ENCODE results near the gene FAM50B. TPM values are rescaled to one million over a fixed set of nuclear protein-coding genes. Genes with fewer than 3 reads are reported as not detected.

Gene FAM50B
- total RNA-seq, 1 experiment from 2014 or later = 0.48 TPM

DNA sequence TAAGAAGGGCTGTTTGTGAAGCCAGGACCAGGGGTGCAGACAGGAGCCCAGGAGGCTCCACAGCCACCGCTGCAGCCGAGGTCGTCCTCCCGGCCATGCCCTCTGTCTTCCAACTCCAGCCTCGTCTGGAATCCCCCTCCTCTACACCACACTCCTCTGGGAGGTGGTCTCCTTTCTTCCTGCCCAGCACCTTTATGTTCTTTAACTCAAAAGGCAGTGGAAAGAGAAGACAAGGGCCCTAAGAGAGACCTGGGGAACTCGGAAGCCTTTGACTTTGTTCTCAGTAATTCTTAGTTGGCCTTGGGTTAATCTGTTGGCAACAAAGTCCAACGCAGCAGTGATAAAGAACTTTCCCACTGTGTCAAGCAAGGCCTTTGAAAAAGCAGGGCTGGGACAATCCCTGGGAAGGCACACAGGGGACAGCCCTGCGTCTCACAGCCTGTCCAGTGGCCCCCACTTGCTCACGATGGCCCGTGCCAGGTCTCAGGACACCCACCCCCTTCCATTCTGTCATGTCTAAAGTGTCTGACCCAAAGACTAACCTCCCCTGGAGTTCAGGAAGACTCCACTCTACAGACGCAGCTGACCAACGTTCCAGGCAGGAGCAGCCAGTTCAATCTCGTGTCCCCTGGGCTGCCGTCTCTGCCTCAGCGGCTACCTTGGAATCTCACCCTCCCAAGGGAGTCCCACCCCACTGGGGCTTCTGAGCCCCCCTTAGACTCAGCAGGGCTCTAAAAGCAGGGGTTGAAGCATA, 42.8 kb upstream of the FAM50B start:
- Histone ChIP-seq H3K4me2 (ENCODE audit: low read depth, low read length, poor library complexity, severe bottlenecking) (no peak overlapping the region), H2AFZ (ENCODE audit: low read length) (no peak overlapping the region), H3K27ac (ENCODE audit: low read length) (no peak overlapping the region), H3K4me1 (ENCODE audit: low read length) (no peaks in the 10 kb centered on the region), H3K4me3 (ENCODE audit: low read length) (no peak overlapping the region), H3K79me2 (ENCODE audit: low read length) (no peaks in the 10 kb centered on the region), H3K9me2 (replicated peaks; ENCODE audit: insufficient read depth, low read length) (no peaks in the 10 kb centered on the region), H3K9ac (ENCODE audit: low read length) (no peak overlapping the region), H3K36me3 (ENCODE audit: insufficient read depth, low read length) (no peaks in the 10 kb centered on the region), H3K27me3 (ENCODE audit: low read length) (no peaks in the 10 kb centered on the region), H4K20me1 (ENCODE audit: insufficient read depth, low read depth, low read length) (no peaks in the 10 kb centered on the region), H3K9me3 (ENCODE audit: low read length) (no peaks in the 10 kb centered on the region)
- no peak for DNase-seq

DNA sequence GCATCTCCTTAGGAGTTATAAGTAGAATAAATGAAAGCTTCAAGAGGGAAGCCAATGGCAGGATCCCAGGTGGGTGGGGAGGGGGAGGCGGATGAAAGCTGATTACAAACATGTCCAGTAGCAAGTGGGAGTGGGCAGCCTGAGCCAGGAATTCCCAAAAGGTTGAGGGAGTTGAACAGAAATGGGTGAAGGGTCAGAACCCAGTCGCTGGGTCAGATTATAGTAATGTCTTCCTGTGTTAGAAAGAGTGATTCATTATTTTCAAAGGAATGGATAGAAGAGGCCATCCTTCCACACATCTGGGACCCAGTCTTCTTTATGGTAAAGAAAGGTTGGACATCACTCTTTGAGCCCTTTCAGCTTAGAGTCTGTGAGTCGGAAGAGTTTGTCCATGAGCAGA, 41.0 kb upstream of the FAM50B start:
- no peak overlapping the region for H3K4me3 ChIP-seq (ENCODE audit: low read length)
- no peak overlapping the region for H3K9ac ChIP-seq (ENCODE audit: low read length)
- H2AFZ ChIP-seq (ENCODE audit: low read length) = no peak overlapping the region
- no peaks in the 10 kb centered on the region for H3K9me3 ChIP-seq (ENCODE audit: low read length)
- H3K36me3 ChIP-seq (ENCODE audit: insufficient read depth, low read length) = no peaks in the 10 kb centered on the region
- no peak overlapping the region for H3K4me2 ChIP-seq (ENCODE audit: low read depth, low read length, poor library complexity, severe bottlenecking)
- no peaks in the 10 kb centered on the region for H4K20me1 ChIP-seq (ENCODE audit: insufficient read depth, low read depth, low read length)
- no peaks in the 10 kb centered on the region for H3K4me1 ChIP-seq (ENCODE audit: low read length)
- H3K79me2 ChIP-seq (ENCODE audit: low read length) = no peaks in the 10 kb centered on the region
- no peaks in the 10 kb centered on the region for H3K9me2 ChIP-seq (replicated peaks; ENCODE audit: insufficient read depth, low read length)
- no peak overlapping the region for H3K27ac ChIP-seq (ENCODE audit: low read length)
- no peaks in the 10 kb centered on the region for H3K27me3 ChIP-seq (ENCODE audit: low read length)
- no peak for DNase-seq

DNA sequence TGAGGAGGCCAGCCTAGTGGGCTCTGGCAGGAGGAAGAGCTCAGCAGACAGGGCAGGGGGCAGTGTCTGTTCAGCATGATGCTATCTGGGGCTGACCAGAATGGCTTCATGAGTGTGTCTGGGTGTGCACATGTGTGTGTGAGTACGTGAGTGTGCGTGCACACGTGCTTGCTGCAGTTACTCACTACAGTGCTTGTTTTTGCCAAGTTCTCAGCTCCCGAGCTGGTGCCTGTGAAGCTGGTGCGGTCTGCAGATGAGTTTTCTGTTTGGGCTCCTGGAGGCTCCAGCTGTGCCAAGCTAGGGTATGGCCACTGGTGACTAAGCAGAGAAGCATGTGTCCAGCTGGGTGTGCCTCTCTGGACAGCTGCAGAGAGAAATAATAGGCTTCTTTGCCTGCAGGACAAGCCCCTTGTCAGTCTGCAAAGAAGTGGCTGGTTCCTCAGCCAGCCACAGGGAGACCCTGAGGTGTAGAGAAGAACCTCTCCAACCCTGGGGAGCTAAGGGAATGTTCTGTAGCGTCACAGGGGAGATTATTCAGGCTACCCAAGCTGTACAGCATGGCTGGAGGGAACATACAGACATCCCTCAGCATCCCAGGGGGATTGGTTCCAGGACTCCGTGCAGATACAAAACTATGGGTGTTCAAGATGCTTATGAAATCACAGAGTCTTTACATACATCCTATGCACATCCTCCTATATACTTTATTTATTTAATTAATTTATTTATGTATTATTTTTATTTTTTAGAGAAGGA, 40.2 kb upstream of the FAM50B start:
- no peak overlapping the region for H3K4me3 ChIP-seq (ENCODE audit: low read length)
- no peaks in the 10 kb centered on the region for H3K9me2 ChIP-seq (replicated peaks; ENCODE audit: insufficient read depth, low read length)
- no peak for DNase-seq
- no peak overlapping the region for H3K9ac ChIP-seq (ENCODE audit: low read length)
- no peaks in the 10 kb centered on the region for H4K20me1 ChIP-seq (ENCODE audit: insufficient read depth, low read depth, low read length)
- H3K27ac ChIP-seq (ENCODE audit: low read length) = no peak overlapping the region
- H3K9me3 ChIP-seq (ENCODE audit: low read length) = no peaks in the 10 kb centered on the region
- no peaks in the 10 kb centered on the region for H3K36me3 ChIP-seq (ENCODE audit: insufficient read depth, low read length)
- no peaks in the 10 kb centered on the region for H3K4me1 ChIP-seq (ENCODE audit: low read length)
- no peaks in the 10 kb centered on the region for H3K79me2 ChIP-seq (ENCODE audit: low read length)
- H3K27me3 ChIP-seq (ENCODE audit: low read length) = no peaks in the 10 kb centered on the region
- H2AFZ ChIP-seq (ENCODE audit: low read length) = no peak overlapping the region
- no peak overlapping the region for H3K4me2 ChIP-seq (ENCODE audit: low read depth, low read length, poor library complexity, severe bottlenecking)

DNA sequence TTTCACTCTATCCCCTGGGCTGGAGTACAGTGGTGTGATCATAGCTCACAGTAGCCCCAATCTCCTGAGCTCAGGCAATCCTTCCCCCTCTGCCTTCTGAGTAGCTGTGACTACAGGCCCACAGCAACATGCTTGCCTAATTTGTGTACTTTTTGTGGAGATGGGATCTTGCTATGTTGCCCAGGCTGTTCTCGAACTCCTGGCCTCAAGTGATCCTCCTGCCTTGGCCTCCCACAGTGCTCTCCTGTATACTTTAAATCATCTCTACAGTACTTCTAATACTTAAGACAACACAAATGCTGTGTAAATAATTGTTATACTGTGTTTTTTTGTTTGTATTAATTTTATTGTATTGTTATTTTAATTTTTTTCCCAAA, 39.7 kb upstream of the FAM50B start:
- Histone ChIP-seq H3K79me2 (ENCODE audit: low read length) (no peaks in the 10 kb centered on the region), H3K27me3 (ENCODE audit: low read length) (no peaks in the 10 kb centered on the region), H3K9me2 (replicated peaks; ENCODE audit: insufficient read depth, low read length) (no peaks in the 10 kb centered on the region), H3K4me1 (ENCODE audit: low read length) (no peaks in the 10 kb centered on the region), H3K27ac (ENCODE audit: low read length) (no peak overlapping the region), H3K9me3 (ENCODE audit: low read length) (no peaks in the 10 kb centered on the region), H3K4me2 (ENCODE audit: low read depth, low read length, poor library complexity, severe bottlenecking) (no peak overlapping the region), H4K20me1 (ENCODE audit: insufficient read depth, low read depth, low read length) (no peaks in the 10 kb centered on the region), H3K9ac (ENCODE audit: low read length) (no peak overlapping the region), H2AFZ (ENCODE audit: low read length) (no peak overlapping the region), H3K4me3 (ENCODE audit: low read length) (no peak overlapping the region), H3K36me3 (ENCODE audit: insufficient read depth, low read length) (no peaks in the 10 kb centered on the region)
- DNase-seq = no peak

DNA sequence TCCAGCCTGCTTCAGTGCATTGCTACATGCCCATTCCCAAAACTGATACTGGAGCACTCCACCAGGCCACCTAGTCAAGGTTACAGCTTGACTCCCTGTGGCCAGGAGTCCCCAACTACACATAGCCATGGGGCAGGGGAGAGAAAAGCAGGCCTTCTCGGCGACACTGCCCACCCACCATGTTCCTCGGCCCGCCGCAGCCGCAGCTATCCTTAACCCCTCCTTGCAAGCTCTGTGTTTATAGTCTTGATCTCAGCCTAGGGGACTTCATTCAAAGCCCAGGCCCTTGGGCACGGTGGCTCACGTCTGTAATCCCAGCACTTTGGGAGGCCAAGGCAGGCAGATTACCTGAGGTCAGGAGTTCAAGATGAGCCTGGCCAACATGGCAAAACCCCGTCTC, 39.2 kb upstream of the FAM50B start:
- no peak overlapping the region for H3K27ac ChIP-seq (ENCODE audit: low read length)
- H3K27me3 ChIP-seq (ENCODE audit: low read length) = no peaks in the 10 kb centered on the region
- H3K9me2 ChIP-seq (replicated peaks; ENCODE audit: insufficient read depth, low read length) = no peaks in the 10 kb centered on the region
- H3K9ac ChIP-seq (ENCODE audit: low read length) = no peak overlapping the region
- no peak overlapping the region for H2AFZ ChIP-seq (ENCODE audit: low read length)
- no peak for DNase-seq
- H3K4me3 ChIP-seq (ENCODE audit: low read length) = no peak overlapping the region
- H3K4me1 ChIP-seq (ENCODE audit: low read length) = no peaks in the 10 kb centered on the region
- H3K36me3 ChIP-seq (ENCODE audit: insufficient read depth, low read length) = no peaks in the 10 kb centered on the region
- H3K9me3 ChIP-seq (ENCODE audit: low read length) = no peaks in the 10 kb centered on the region
- no peaks in the 10 kb centered on the region for H4K20me1 ChIP-seq (ENCODE audit: insufficient read depth, low read depth, low read length)
- no peaks in the 10 kb centered on the region for H3K79me2 ChIP-seq (ENCODE audit: low read length)
- no peak overlapping the region for H3K4me2 ChIP-seq (ENCODE audit: low read depth, low read length, poor library complexity, severe bottlenecking)

DNA sequence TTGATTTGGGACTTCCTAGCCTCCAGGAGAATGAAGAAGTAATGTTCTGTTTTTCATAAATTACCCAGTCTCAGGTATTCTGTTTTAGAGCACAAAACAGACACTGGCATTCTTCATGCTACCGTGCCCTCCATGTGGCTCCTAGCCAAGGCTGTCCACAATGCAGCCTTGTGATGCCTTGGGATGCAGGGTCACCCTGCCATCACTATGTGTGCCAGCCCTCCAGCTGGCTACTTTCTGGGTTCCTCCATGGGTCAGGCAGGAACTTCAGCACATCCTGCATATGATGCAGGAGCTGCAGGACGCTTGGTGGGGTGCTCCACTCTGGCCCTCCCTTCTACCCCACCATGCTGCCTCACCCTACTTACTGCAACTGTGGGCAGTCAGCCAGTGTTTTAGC, 38.0 kb upstream of the FAM50B start:
- H3K9ac ChIP-seq (ENCODE audit: low read length) = no peak overlapping the region
- no peaks in the 10 kb centered on the region for H3K9me2 ChIP-seq (replicated peaks; ENCODE audit: insufficient read depth, low read length)
- no peak overlapping the region for H3K4me3 ChIP-seq (ENCODE audit: low read length)
- no peaks in the 10 kb centered on the region for H3K27me3 ChIP-seq (ENCODE audit: low read length)
- no peaks in the 10 kb centered on the region for H3K9me3 ChIP-seq (ENCODE audit: low read length)
- no peaks in the 10 kb centered on the region for H3K4me1 ChIP-seq (ENCODE audit: low read length)
- DNase-seq = no peak
- no peak overlapping the region for H2AFZ ChIP-seq (ENCODE audit: low read length)
- no peak overlapping the region for H3K27ac ChIP-seq (ENCODE audit: low read length)
- H3K79me2 ChIP-seq (ENCODE audit: low read length) = no peaks in the 10 kb centered on the region
- H3K4me2 ChIP-seq (ENCODE audit: low read depth, low read length, poor library complexity, severe bottlenecking) = no peak overlapping the region
- H3K36me3 ChIP-seq (ENCODE audit: insufficient read depth, low read length) = no peaks in the 10 kb centered on the region
- no peaks in the 10 kb centered on the region for H4K20me1 ChIP-seq (ENCODE audit: insufficient read depth, low read depth, low read length)

DNA sequence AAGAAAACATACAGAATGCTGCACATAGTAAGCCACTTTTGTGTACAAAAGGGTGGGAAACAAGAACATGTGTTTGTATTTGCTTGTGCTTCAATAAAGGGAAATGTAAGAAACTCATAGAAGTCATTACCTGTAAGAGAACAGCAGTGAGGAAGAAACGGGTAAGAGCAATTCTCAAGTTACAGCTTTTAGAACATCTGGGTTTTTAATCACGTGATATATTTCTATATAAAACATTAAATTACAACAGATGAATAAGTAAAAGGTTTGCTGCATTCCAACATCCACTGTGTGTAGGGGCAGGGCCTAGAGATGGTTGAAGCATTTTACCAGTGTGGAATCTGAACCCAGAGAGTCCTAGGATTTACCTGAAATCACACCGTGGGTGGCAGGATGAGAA, 36.6 kb upstream of the FAM50B start:
- no peak overlapping the region for H3K4me3 ChIP-seq (ENCODE audit: low read length)
- no peaks in the 10 kb centered on the region for H3K4me1 ChIP-seq (ENCODE audit: low read length)
- no peak overlapping the region for H2AFZ ChIP-seq (ENCODE audit: low read length)
- no peaks in the 10 kb centered on the region for H3K36me3 ChIP-seq (ENCODE audit: insufficient read depth, low read length)
- H3K27me3 ChIP-seq (ENCODE audit: low read length) = no peaks in the 10 kb centered on the region
- H3K4me2 ChIP-seq (ENCODE audit: low read depth, low read length, poor library complexity, severe bottlenecking) = no peak overlapping the region
- no peaks in the 10 kb centered on the region for H4K20me1 ChIP-seq (ENCODE audit: insufficient read depth, low read depth, low read length)
- no peak for DNase-seq
- no peak overlapping the region for H3K9ac ChIP-seq (ENCODE audit: low read length)
- no peaks in the 10 kb centered on the region for H3K9me2 ChIP-seq (replicated peaks; ENCODE audit: insufficient read depth, low read length)
- no peaks in the 10 kb centered on the region for H3K9me3 ChIP-seq (ENCODE audit: low read length)
- H3K79me2 ChIP-seq (ENCODE audit: low read length) = no peaks in the 10 kb centered on the region
- H3K27ac ChIP-seq (ENCODE audit: low read length) = no peak overlapping the region

DNA sequence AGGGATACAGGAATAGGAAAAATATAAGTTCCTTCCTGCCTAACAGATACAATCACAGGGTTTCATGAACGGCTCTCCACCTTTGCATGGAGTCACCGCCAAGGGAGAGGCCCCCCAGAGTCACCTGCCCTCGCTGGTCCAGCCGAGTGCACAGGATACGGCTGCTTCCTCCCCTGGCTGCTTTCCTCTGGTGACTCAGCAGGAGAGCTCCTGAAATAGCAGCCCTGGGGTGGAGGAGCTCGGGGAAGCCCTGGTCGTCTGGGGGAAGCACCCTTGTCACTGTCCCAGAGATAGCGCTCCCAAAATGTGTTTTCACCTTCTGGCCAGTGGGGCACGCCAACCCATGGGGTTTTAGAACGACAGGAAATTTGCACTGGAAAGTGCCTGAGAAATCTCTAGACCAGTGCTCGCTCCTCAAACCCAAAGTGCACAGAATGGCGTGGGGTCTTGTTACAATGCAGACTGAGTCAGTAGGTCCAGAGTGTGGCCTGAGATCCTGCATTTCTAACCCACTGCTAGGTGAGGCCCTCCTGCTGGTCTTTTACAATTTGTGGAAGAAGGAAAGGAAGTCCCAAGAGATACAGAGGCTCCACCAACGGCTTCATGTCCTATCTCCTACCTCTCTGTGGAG, 35.9 kb upstream of the FAM50B start:
- H3K36me3 ChIP-seq (ENCODE audit: insufficient read depth, low read length) = no peaks in the 10 kb centered on the region
- no peak overlapping the region for H3K9ac ChIP-seq (ENCODE audit: low read length)
- no peak for DNase-seq
- H3K79me2 ChIP-seq (ENCODE audit: low read length) = no peaks in the 10 kb centered on the region
- no peak overlapping the region for H3K4me2 ChIP-seq (ENCODE audit: low read depth, low read length, poor library complexity, severe bottlenecking)
- no peak overlapping the region for H3K27ac ChIP-seq (ENCODE audit: low read length)
- H2AFZ ChIP-seq (ENCODE audit: low read length) = no peak overlapping the region
- H4K20me1 ChIP-seq (ENCODE audit: insufficient read depth, low read depth, low read length) = no peaks in the 10 kb centered on the region
- no peaks in the 10 kb centered on the region for H3K9me2 ChIP-seq (replicated peaks; ENCODE audit: insufficient read depth, low read length)
- H3K4me3 ChIP-seq (ENCODE audit: low read length) = no peak overlapping the region
- H3K9me3 ChIP-seq (ENCODE audit: low read length) = no peaks in the 10 kb centered on the region
- H3K4me1 ChIP-seq (ENCODE audit: low read length) = no peaks in the 10 kb centered on the region
- no peaks in the 10 kb centered on the region for H3K27me3 ChIP-seq (ENCODE audit: low read length)
